Measurements from ENCODE around the gene TMEM117. TPM values are rescaled to one million over a fixed set of nuclear protein-coding genes. Genes with fewer than 3 reads are reported as not detected.

The TMEM117 gene
- total RNA-seq, 1 donor from 2014 or later: 0.82 TPM

DNA sequence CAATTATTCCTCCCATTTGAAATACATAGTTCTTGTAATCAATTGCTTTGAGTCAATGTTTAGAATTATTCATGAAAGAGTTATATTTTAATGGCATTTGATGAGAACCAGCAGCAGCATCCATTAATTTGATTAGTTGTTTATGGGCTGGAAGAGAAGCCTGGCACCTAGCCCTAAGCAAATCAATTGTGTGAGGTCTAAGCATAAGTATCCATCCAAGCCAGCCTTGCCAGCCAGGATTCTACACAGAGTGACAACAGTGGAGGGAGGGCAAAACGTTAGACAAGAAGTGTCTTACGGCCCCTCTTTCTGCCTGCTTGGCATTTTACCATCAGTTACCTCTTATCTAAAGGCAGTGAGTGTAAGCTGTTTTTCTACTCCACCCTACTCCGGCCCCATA, 561.8 kb downstream of the TMEM117 start:
- no peaks in the 10 kb centered on the region for H3K9me3 Mint-ChIP-seq
- no peaks in the 10 kb centered on the region for H3K27me3 Mint-ChIP-seq
- no peaks in the 10 kb centered on the region for H3K4me1 Mint-ChIP-seq
- intact Hi-C loops (cut with micrococcal nuclease): no loop called here
- no peaks in the 10 kb centered on the region for H3K36me3 Mint-ChIP-seq (ENCODE audit: low read depth)
- H3K27ac Mint-ChIP-seq: no peak overlapping the region
- DNase-seq: no peak
- H3K4me3 Mint-ChIP-seq: no peak overlapping the region

DNA sequence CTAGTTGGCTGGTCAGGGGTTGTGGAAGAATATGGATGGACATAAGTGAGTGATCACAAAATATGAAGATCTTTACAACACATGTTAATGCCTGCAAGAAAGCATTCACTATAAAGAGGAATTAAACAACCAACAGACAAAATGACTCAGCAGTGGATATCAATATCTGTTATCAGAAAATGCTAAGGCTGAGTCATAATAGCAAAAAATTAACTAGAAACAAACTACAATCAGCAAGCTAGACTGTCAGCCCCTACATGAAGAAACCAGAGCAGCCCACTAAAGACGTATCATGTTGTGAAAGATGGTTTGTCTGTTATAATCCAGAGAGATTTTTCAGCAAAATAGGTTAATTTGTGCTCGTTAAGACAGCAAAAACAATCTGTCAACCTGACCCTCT, 567.3 kb downstream of the TMEM117 start:
- Mint-ChIP-seq H3K36me3 (ENCODE audit: low read depth) (no peaks in the 10 kb centered on the region), H3K4me3 (no peak overlapping the region), H3K27ac (no peak overlapping the region), H3K27me3 (no peaks in the 10 kb centered on the region), H3K9me3 (no peaks in the 10 kb centered on the region), H3K4me1 (no peaks in the 10 kb centered on the region)
- intact Hi-C loops (cut with micrococcal nuclease): no loop called here
- no peak for DNase-seq

DNA sequence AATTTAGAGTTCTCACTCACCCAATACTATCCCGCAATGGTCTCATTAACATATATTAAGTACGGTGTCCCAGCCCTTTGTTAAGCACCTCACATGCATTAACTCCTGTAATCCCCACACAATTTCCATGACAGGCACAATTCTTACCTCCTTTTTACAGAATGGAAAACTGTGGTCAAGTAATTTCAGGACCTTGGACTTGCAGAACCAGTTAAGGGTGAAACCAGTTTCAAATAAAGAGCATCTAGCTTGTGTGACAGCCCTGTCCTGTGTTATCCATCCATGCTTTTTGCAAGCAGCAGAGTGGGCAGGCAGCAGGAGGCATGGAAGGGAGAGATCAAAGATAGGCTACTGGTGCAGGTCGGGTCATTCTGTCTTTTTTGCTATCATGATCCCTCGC, 569.4 kb downstream of the TMEM117 start:
- H3K9me3 Mint-ChIP-seq: no peaks in the 10 kb centered on the region
- intact Hi-C loops (cut with micrococcal nuclease): no loop called here
- no peak for DNase-seq
- no peaks in the 10 kb centered on the region for H3K4me1 Mint-ChIP-seq
- no peaks in the 10 kb centered on the region for H3K27me3 Mint-ChIP-seq
- no peaks in the 10 kb centered on the region for H3K36me3 Mint-ChIP-seq (ENCODE audit: low read depth)
- no peak overlapping the region for H3K4me3 Mint-ChIP-seq
- H3K27ac Mint-ChIP-seq: no peak overlapping the region

DNA sequence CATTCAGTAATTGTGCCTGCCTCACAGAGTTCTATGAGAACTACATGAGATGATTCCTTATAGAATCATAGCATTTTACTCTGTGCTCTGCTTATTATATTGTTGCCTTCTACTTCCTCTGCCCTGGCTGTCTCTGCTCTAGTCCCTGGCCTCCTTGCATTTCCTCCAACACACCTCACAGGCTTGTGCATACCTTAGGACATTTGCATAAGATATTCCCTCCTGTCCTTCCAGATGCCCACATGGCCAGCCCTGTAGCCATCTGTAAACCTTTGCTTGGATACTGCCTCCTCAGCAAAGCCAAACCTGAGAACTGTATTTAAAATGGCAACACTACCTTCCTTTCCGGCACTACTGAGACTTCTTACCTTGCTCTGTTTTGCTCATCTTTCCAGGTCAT, 586.7 kb downstream of the TMEM117 start:
- Mint-ChIP-seq H3K27ac (no peak overlapping the region), H3K36me3 (ENCODE audit: low read depth) (no peaks in the 10 kb centered on the region), H3K27me3 (peaks cover 2% of the 10 kb centered on the region), H3K4me3 (no peak overlapping the region), H3K4me1 (no peaks in the 10 kb centered on the region), H3K9me3 (peaks cover 6% of the 10 kb centered on the region)
- no peak for DNase-seq
- intact Hi-C loops (cut with micrococcal nuclease): no loop called here

DNA sequence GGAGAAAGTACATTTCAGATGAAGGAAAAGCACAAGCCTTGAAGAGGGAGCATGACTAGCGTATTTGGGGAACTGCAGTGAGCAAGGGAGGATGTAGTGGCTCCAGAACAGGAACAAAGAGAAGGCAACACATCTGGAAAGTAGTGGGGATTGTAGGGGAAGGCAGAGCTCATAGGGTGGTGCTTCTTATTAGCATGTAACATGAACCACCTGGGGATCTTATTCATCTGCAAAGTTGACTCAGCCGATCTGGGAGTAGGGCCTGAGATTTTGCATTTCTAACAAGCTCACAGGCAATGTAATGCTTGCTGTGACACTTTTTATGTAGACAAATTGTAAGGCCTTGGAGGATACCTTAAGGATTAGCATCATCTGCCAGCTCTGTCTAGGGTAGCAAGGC, 592.9 kb downstream of the TMEM117 start:
- intact Hi-C loops (cut with micrococcal nuclease): no loop called here
- Mint-ChIP-seq H3K4me1 (no peaks in the 10 kb centered on the region), H3K36me3 (ENCODE audit: low read depth) (no peaks in the 10 kb centered on the region), H3K4me3 (no peak overlapping the region), H3K27ac (no peak overlapping the region), H3K27me3 (peaks cover 3% of the 10 kb centered on the region), H3K9me3 (no peaks in the 10 kb centered on the region)
- DNase-seq: no peak

DNA sequence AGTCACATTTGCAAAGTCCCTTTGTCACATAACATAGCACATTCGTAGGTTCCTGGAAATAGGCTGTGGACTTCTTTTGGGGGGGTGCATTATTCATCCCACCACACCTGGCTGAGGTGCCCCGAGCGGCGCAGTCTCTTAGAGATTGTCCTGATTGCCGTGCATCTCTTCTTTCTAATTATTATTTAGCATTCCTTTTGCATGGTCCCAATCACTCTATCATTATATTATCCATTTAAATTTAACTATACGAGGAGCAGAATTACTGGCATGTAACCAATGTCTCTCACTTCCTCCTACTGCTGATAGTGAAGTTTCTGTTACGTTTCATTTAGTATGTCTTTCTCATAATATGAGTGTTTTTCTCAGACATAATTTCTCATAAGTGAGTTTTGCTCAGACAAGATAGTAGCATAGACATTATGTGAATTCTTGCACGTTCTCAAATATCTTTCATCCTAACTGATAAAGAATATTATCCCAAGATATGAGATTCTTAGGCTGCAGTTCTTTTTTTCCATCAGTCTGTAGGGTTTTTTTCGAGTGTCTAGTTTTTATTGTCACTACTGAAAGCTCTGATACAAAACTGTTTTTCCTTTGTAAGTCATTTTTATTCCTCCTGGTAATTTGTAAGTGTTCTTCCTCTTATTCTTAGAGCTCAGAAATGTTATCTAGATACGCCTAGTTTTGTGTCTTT, 595.9 kb downstream of the TMEM117 start:
- intact Hi-C loops (cut with micrococcal nuclease): no loop called here
- DNase-seq: no peak
- Mint-ChIP-seq H3K27me3 (peaks cover 1% of the 10 kb centered on the region), H3K9me3 (peaks cover 3% of the 10 kb centered on the region), H3K4me3 (no peak overlapping the region), H3K27ac (no peak overlapping the region), H3K36me3 (ENCODE audit: low read depth) (no peaks in the 10 kb centered on the region), H3K4me1 (no peaks in the 10 kb centered on the region)

DNA sequence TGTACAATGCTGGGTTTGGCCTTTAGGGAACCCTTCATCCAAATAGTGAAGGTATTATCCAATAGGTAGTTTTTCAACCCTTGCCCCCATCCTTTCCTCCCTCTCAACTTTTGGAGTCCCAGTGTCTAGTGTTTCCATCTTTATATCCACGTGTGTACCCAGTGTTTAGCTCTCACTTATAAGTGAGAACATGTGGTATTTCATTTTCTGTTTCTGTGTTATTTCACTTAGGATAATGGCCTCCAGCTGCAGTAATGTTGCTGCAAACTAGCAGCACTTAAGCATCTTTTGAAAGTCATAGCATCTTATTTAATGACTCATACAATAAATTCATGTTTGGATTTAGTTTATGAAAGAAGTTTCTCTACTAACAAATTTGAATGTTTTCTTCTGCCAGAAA, 597.8 kb downstream of the TMEM117 start:
- intact Hi-C loops (cut with micrococcal nuclease): no loop called here
- Mint-ChIP-seq H3K4me3 (no peak overlapping the region), H3K36me3 (ENCODE audit: low read depth) (no peaks in the 10 kb centered on the region), H3K4me1 (no peaks in the 10 kb centered on the region), H3K9me3 (peaks cover 3% of the 10 kb centered on the region), H3K27me3 (peaks cover 1% of the 10 kb centered on the region), H3K27ac (no peak overlapping the region)
- DNase-seq: no peak

DNA sequence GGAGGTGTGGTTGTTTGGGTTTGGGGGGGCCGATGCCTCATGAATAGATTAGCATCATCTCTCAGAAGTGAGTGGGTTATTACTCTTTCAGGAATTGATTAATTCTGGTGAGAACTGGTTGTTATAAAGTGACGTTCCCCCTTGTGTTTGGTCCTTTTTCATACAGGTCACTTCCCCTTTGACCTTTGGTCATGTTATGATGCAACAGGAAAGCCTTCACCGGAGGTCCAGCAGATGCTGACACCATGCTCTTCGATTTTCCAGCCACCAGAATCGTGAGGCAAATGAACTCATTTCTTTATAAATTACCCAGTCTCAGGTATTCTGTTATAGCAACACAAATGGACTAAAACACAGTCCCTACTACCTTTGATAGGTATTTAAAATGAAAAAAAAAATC, 600.9 kb downstream of the TMEM117 start:
- Mint-ChIP-seq H3K4me3 (no peak overlapping the region), H3K27ac (no peak overlapping the region), H3K36me3 (ENCODE audit: low read depth) (no peaks in the 10 kb centered on the region), H3K4me1 (no peaks in the 10 kb centered on the region), H3K9me3 (peaks cover 3% of the 10 kb centered on the region), H3K27me3 (peaks cover 1% of the 10 kb centered on the region)
- no peak for DNase-seq
- intact Hi-C loops (cut with micrococcal nuclease): no loop called here

Other genes with a start within 250 kb of the TMEM117 start
- gene PUS7L, start 77.3 kb upstream of the TMEM117 start, total RNA-seq: 23.0 and 29.1 TPM in 2 replicates
- gene IRAK4, start 77.1 kb upstream of the TMEM117 start, total RNA-seq: 21.4 and 23.5 TPM in 2 replicates
- 27.0 and 28.3 TPM in 2 replicates for gene TWF1, start 29.8 kb upstream of the TMEM117 start, total RNA-seq

Measured in activated CD4-positive, alpha-beta T cell treated with anti-CD3 and anti-CD28 coated beads, Interleukin-2, amount 10 ng/mL, durations not matched to agents 24 days and 14 days (primary cell).